Lung (tissue), 12 donors: ENCODE results near the gene SIX5. TPM values are rescaled to one million over a fixed set of nuclear protein-coding genes. Genes with fewer than 3 reads are reported as not detected.

Experiments used
- ATAC-seq: fragments of 200-7000 bp; cut with Tn5 transposase; one replicate; pipeline ENCODE4 v1.9.1; 2020; ENCODE audit warnings: moderate number of reproducible peaks; ENCODE audit not compliant: insufficient read depth, low FRiP score
- DNase-seq, 3 donors: peaks; one replicate each; pipeline ENCODE4 v3.0.0-alpha.2; 2013 to 2017
- H3K27ac ChIP-seq, 2 donors: one replicate each; pipeline ENCODE4 v1.5.1; 2013; ENCODE audit warnings: mild to moderate bottlenecking in 2 of 2, moderate library complexity in 2 of 2, control low read depth in 1 of 2, inconsistent platforms in 1 of 2, low read depth in 1 of 2, low read length in 1 of 2
- H3K27me3 ChIP-seq, 3 donors: one replicate each; pipeline ENCODE4 v1.5.1; 2013; ENCODE audit warnings: low read length in 2 of 3; ENCODE audit not compliant: control insufficient read depth in 3 of 3, insufficient read depth in 3 of 3
- H3K36me3 ChIP-seq, 4 donors: one replicate each; pipeline ENCODE4 v1.5.1; 2013; ENCODE audit warnings: low read length in 4 of 4, mild to moderate bottlenecking in 1 of 4, moderate library complexity in 1 of 4; ENCODE audit not compliant: control insufficient read depth in 4 of 4, insufficient read depth in 4 of 4
- H3K4me1 ChIP-seq, 5 donors: one replicate each; pipeline ENCODE4 v1.5.1; 2013; ENCODE audit warnings: low read length in 5 of 5, mild to moderate bottlenecking in 2 of 5, moderate library complexity in 1 of 5; ENCODE audit not compliant: control insufficient read depth in 5 of 5, insufficient read depth in 5 of 5
- H3K4me3 ChIP-seq: one replicate; pipeline ENCODE4 v1.5.1; 2013; ENCODE audit warnings: mild to moderate bottlenecking, control low read depth, moderate library complexity
- H3K9ac ChIP-seq, 2 donors: one replicate each; pipeline ENCODE4 v1.5.1; 2013; ENCODE audit warnings: low read length in 2 of 2, control low read depth in 1 of 2; ENCODE audit not compliant: insufficient read depth in 1 of 2
- H3K9me3 ChIP-seq, 4 donors: one replicate each; pipeline ENCODE4 v1.5.1; 2013; ENCODE audit warnings: low read length in 3 of 4, mild to moderate bottlenecking in 1 of 4, moderate library complexity in 1 of 4; ENCODE audit not compliant: control insufficient read depth in 4 of 4, insufficient read depth in 3 of 4
- CTCF ChIP-seq: IDR thresholded peaks from 2 replicates; pipeline ENCODE4 v1.5.1; 2012; ENCODE audit warnings: mild to moderate bottlenecking; ENCODE audit errors: control extremely low read depth, extremely low read depth
- WGBS, 2 donors: extraction: QIAGEN DNeasy Blood & Tissue Kit; methylation state at CpG; one replicate each; pipeline ENCODE4 v1.1.7; 2013; 5-methylcytosine and 5-hydroxymethylcytosine counted together
- polyA plus RNA-seq, 2 donors: library from polyadenylated mRNA; stranded (reverse); fragments of 200-250 nt; gene quantifications; one replicate each; pipeline ENCODE4 v1.2.1, GENCODE V29; 2013
- total RNA-seq, 2 donors: library from RNA; depleted of rRNA in 1 of 2; stranded (reverse); fragments of >200 nt in 1 of 2; gene quantifications; one replicate each; pipeline ENCODE4 v1.2.1, GENCODE V29; 2014 to 2021
- donor health status: control.
- donor health status: control.
- donor health status: Bipolar disorder and iron deficiency.
- donor health status: healthy.
- donor health status: DM: yes; HTN: yes; CAD: no.

SIX5 gene
- total and polyA plus RNA-seq, 4 donors = 11.7 to 17.4 (median 13.1) TPM

- WGBS, 2 donors = 76 to 92% methylated on average over 9 of the region's 9 CpGs
- ATAC-seq = no peak
These were observed 5.7 kb upstream of the SIX5 start for GRCh38 chr19:45774765-45775164.

GRCh38 chr19:45773384-45773783, 4.3 kb upstream of the SIX5 start:
- H3K36me3 ChIP-seq = peaks cover 3 to 17% (median 13%) of the 10 kb centered on the region in 4 donors
- WGBS, 2 donors = 11 to 18% methylated on average over 2 of the region's 2 CpGs

More at GRCh38 chr19:45774765-45775164, 5.7 kb upstream of the SIX5 start:
- Histone ChIP-seq H3K27ac (no peak overlapping the region), H3K4me1 (peaks cover 0 to 10% (median 0%) of the 10 kb centered on the region in 5 donors), H3K36me3 (peaks cover 3 to 17% (median 13%) of the 10 kb centered on the region in 4 donors), H3K9me3 (no peaks in the 10 kb centered on the region), H3K27me3 (no peaks in the 10 kb centered on the region), H3K9ac (no peak overlapping the region), H3K4me3 (no peak overlapping the region)
- DNase-seq = peak; percentile 29 to 67 (median 56)
- TF ChIP-seq CTCF = no peak

DNA sequence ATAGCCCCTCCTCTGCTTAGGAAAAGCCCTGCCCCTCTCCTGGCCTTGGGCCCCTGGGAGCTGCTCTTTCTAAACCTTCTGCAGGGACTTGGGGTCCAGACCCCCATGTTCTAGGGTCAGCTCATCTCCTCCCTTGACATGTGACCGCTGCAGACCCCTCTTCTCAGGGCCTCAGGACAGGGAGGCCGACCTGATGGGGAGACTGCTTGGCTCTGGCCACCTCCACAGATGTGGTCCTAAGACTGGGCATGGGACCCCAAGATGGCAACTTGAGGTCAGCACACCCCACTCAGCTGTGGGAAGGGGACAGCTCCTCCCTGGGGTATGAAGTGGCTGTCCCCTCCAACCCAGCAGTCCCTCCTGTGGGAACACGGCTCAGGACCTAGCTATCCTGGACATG, 3.9 kb upstream of the SIX5 start:
- Histone ChIP-seq H3K27ac (no peak overlapping the region), H3K4me1 (peaks cover 0 to 13% (median 0%) of the 10 kb centered on the region in 5 donors), H3K27me3 (no peaks in the 10 kb centered on the region), H3K9ac (no peak overlapping the region), H3K36me3 (peaks cover 3 to 17% (median 13%) of the 10 kb centered on the region in 4 donors), H3K4me3 (no peak overlapping the region), H3K9me3 (no peaks in the 10 kb centered on the region)
- DNase-seq = no peak
- no peak for ATAC-seq
- TF ChIP-seq CTCF = no peak
- 91 to 95% methylated on average over 3 of the region's 3 CpGs for WGBS, 2 donors

More at GRCh38 chr19:45773384-45773783, 4.3 kb upstream of the SIX5 start:
- DNase-seq (no peak), ATAC-seq (no peak)
- Histone ChIP-seq H3K9ac (no peak overlapping the region), H3K27ac (no peak overlapping the region), H3K9me3 (no peaks in the 10 kb centered on the region), H3K4me3 (no peak overlapping the region), H3K4me1 (peaks cover 0 to 13% (median 0%) of the 10 kb centered on the region in 5 donors), H3K27me3 (no peaks in the 10 kb centered on the region)
- TF ChIP-seq CTCF = no peak

DNA sequence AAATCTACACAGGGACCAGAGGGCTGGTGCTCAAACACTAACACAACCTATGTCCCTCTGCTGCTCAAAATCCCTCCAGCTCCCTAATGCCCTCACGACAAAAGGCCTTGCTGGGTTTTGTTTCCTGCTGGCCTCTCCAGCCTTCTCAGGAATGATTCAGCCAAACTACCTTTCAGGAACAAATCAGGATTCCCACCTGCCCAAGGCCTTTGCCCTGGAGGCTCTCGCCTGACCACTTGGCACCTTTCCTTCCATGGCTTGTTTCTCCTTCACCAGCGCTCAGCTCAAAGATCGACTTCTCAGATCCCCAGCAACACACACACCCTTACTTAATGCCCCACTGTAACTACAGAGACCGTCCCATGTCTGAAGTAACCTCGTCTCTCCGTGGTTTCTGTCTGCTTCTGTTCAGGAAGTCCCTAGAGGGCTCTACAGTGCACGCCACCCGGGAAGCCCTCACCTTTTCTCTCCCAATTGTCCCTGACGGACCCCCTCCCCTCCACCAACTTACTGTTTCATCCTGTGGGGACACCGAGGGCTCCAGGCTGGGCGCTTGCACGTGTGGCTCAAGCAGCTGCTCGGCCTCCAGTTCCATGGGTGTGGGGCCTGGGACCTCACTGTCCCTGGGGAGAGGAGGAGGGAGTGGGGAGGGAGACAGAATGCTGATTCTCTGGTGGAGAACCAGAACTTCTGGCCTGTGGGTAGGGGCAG, 3.2 kb upstream of the SIX5 start:
- Histone ChIP-seq H3K9ac (no peak overlapping the region), H3K4me3 (no peak overlapping the region), H3K27me3 (no peaks in the 10 kb centered on the region), H3K9me3 (no peaks in the 10 kb centered on the region), H3K4me1 (peaks cover 0 to 13% (median 0%) of the 10 kb centered on the region in 5 donors), H3K36me3 (peaks cover 3 to 15% (median 10%) of the 10 kb centered on the region in 4 donors), H3K27ac (no peak overlapping the region)
- no peak for TF ChIP-seq CTCF
- WGBS, 2 donors = 69 to 74% methylated on average over 14 of the region's 14 CpGs
- ATAC-seq (no peak), DNase-seq (no peak)
